ENCODE results near the gene FMN1. TPM values are rescaled to one million over a fixed set of nuclear protein-coding genes. Genes with fewer than 3 reads are reported as not detected.

The FMN1 gene
- polyA plus RNA-seq, 1 donor from 2014 or later: 0.40 TPM

DNA sequence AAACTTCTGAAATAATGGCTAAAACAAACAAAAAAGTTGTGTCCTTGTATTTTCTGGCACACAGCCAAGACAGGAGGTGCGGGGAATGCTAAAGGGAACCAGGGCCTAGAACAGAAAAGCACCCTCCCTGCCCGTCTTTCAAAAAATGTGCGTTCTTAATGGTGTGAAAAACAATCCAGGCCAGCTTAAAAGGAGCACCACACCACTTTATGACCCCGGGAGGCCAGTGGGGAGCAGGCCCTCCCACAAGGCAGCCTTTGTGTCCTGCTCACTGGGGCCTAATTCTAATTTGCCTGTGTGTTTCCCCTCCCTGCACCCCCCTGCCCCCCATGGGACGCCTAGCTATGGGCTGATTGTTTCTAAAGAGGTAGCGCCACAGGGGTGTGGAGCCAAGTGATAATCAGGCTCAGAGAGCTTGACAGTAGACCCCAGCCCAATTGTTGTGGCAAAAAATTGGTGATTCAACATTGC lies 295.4 kb downstream of the FMN1 start:
- Histone ChIP-seq H3K36me3 (ENCODE audit: insufficient read depth, low read length) (no peaks in the 10 kb centered on the region), H3K9me3 (ENCODE audit: low read length) (no peaks in the 10 kb centered on the region), H3K4me2 (ENCODE audit: low read length) (no peak overlapping the region), H3K4me3 (ENCODE audit: low read length) (no peak overlapping the region), H2AFZ (ENCODE audit: low read depth, low read length) (no peak overlapping the region), H3K79me2 (replicated peaks; ENCODE audit: insufficient read depth, low read length) (no peaks in the 10 kb centered on the region), H3F3A (ENCODE audit: insufficient read depth, low read length, poor library complexity, severe bottlenecking) (no peaks in the 10 kb centered on the region), H3K9me2 (ENCODE audit: insufficient read depth, low read length) (no peaks in the 10 kb centered on the region), H3K27ac (ENCODE audit: low read length) (no peak overlapping the region), H3K9ac (ENCODE audit: low read length) (no peak overlapping the region), H3K27me3 (ENCODE audit: insufficient read depth, low read depth, low read length) (no peaks in the 10 kb centered on the region), H4K20me1 (ENCODE audit: insufficient read depth) (no peaks in the 10 kb centered on the region)
- TF ChIP-seq EZH2 (IDR thresholded peaks at IDR 0.05; ENCODE audit: borderline replicate concordance, insufficient read depth, low read length, poor library complexity, severe bottlenecking) (no peak), RAD21 (conservative IDR thresholded peaks at IDR 0.05) (no peak), TAF1 (IDR thresholded peaks at IDR 0.05; ENCODE audit: low read depth) (no peak), SMC3 (conservative IDR thresholded peaks at IDR 0.05; ENCODE audit: poor library complexity) (no peak)

DNA sequence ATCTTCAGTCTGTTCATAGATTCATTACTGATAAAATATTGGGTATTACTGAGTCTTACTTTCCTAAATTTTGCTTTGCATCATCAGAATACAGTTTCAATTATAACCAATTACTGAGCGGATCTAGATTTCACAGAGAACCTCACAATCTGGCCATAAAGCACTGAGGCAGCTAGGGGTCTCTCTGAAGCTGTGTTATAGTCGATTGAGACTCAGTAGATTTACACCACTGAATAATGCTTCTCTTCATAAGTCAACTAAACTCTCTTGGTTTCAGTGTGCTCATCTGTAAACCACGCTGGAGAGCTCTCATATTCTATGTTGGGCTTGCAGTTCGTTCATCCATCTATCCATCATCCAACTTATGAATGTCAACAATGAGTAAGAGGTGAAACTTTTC lies 296.1 kb downstream of the FMN1 start:
- no peaks in the 10 kb centered on the region for H3K9me2 ChIP-seq (ENCODE audit: insufficient read depth, low read length)
- no peak overlapping the region for H3K4me2 ChIP-seq (ENCODE audit: low read length)
- no peak overlapping the region for H3K4me3 ChIP-seq (ENCODE audit: low read length)
- H3K27ac ChIP-seq (ENCODE audit: low read length): no peak overlapping the region
- H4K20me1 ChIP-seq (ENCODE audit: insufficient read depth): no peaks in the 10 kb centered on the region
- no peaks in the 10 kb centered on the region for H3K36me3 ChIP-seq (ENCODE audit: insufficient read depth, low read length)
- no peaks in the 10 kb centered on the region for H3F3A ChIP-seq (ENCODE audit: insufficient read depth, low read length, poor library complexity, severe bottlenecking)
- no peak overlapping the region for H2AFZ ChIP-seq (ENCODE audit: low read depth, low read length)
- no peaks in the 10 kb centered on the region for H3K9me3 ChIP-seq (ENCODE audit: low read length)
- H3K79me2 ChIP-seq (replicated peaks; ENCODE audit: insufficient read depth, low read length): no peaks in the 10 kb centered on the region
- no peaks in the 10 kb centered on the region for H3K27me3 ChIP-seq (ENCODE audit: insufficient read depth, low read depth, low read length)
- TF ChIP-seq EP300 (conservative IDR thresholded peaks at IDR 0.05; ENCODE audit: poor library complexity, severe bottlenecking) (no peak), EZH2 (IDR thresholded peaks at IDR 0.05; ENCODE audit: borderline replicate concordance, insufficient read depth, low read length, poor library complexity, severe bottlenecking) (no peak), TAF1 (IDR thresholded peaks at IDR 0.05; ENCODE audit: low read depth) (no peak), SMC3 (conservative IDR thresholded peaks at IDR 0.05; ENCODE audit: poor library complexity) (no peak), RAD21 (conservative IDR thresholded peaks at IDR 0.05) (no peak), POLR2AphosphoS5 (IDR thresholded peaks at IDR 0.05) (no peak), MXI1 (conservative IDR thresholded peaks at IDR 0.05; ENCODE audit: poor library complexity, severe bottlenecking) (no peak)
- TF ChIP-seq, protein P1, sequence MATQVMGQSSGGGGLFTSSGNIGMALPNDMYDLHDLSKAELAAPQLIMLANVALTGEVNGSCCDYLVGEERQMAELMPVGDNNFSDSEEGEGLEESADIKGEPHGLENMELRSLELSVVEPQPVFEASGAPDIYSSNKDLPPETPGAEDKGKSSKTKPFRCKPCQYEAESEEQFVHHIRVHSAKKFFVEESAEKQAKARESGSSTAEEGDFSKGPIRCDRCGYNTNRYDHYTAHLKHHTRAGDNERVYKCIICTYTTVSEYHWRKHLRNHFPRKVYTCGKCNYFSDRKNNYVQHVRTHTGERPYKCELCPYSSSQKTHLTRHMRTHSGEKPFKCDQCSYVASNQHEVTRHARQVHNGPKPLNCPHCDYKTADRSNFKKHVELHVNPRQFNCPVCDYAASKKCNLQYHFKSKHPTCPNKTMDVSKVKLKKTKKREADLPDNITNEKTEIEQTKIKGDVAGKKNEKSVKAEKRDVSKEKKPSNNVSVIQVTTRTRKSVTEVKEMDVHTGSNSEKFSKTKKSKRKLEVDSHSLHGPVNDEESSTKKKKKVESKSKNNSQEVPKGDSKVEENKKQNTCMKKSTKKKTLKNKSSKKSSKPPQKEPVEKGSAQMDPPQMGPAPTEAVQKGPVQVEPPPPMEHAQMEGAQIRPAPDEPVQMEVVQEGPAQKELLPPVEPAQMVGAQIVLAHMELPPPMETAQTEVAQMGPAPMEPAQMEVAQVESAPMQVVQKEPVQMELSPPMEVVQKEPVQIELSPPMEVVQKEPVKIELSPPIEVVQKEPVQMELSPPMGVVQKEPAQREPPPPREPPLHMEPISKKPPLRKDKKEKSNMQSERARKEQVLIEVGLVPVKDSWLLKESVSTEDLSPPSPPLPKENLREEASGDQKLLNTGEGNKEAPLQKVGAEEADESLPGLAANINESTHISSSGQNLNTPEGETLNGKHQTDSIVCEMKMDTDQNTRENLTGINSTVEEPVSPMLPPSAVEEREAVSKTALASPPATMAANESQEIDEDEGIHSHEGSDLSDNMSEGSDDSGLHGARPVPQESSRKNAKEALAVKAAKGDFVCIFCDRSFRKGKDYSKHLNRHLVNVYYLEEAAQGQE (IDR thresholded peaks at IDR 0.05; ENCODE audit: borderline replicate concordance): no peak
- TF ChIP-seq, protein P2, sequence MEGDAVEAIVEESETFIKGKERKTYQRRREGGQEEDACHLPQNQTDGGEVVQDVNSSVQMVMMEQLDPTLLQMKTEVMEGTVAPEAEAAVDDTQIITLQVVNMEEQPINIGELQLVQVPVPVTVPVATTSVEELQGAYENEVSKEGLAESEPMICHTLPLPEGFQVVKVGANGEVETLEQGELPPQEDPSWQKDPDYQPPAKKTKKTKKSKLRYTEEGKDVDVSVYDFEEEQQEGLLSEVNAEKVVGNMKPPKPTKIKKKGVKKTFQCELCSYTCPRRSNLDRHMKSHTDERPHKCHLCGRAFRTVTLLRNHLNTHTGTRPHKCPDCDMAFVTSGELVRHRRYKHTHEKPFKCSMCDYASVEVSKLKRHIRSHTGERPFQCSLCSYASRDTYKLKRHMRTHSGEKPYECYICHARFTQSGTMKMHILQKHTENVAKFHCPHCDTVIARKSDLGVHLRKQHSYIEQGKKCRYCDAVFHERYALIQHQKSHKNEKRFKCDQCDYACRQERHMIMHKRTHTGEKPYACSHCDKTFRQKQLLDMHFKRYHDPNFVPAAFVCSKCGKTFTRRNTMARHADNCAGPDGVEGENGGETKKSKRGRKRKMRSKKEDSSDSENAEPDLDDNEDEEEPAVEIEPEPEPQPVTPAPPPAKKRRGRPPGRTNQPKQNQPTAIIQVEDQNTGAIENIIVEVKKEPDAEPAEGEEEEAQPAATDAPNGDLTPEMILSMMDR (IDR thresholded peaks at IDR 0.05; ENCODE audit: poor library complexity, severe bottlenecking): no peak
- H3K9ac ChIP-seq (ENCODE audit: low read length): no peak overlapping the region
